ENCODE data around the gene CAMTA1.

CAMTA1 gene

DNA sequence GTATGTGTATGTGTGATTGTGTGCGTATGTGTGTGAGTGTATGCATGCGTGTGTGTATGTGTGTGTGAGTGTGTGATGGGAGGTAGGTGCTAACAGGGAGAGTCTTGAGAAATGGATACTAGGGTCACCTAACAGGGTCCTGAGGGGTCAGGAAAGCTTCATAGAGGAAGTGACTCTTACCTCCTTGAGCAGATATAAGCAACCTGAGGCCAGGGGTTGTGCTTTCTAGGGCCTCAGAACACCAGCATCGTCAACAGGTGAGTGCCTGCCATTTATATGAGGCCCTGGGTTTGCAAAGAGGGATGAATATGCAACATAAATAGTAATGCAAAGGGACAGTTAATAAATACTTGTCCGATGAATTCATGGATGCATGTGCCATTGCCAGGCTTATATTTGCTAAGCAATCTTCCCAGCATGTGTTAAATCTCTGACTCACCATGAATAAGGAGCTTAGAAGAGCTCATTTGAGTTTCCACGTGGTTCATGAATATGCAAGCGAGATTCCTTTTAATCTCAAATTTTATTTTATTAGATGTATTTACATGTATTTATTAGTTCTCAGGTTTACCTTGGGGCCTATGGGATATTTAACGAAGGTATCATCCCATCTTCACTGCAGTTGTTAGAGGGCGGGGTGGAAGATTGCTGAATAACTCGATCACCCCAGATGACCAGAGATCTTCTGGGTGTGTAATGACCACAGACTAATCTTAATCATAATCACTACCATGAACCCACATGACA, 438.3 kb downstream of the CAMTA1 start:
- DNase-seq: no peak

DNA sequence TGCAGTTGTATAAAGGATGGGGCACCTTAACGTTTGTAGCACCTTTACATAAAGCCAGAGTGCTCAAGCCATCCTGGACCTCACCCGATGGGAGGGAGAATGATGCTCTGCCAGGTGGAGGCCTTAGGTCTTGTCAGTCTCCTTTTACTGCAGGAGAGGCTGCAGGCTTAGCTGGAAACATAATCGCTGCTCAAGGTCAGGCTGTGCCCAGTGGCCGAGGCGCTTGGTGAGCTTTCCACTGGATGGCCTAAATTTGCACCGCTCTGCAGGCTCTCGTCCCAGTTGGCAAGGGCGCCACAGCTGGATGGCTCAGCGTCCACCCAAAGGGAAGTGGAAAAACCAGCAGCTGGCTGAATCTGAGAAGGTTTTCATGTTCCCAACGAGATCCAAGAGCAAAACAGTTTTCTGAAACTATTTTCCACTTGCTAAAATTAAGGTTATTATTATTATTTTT, 438.9 kb downstream of the CAMTA1 start:
- no peak for DNase-seq

DNA sequence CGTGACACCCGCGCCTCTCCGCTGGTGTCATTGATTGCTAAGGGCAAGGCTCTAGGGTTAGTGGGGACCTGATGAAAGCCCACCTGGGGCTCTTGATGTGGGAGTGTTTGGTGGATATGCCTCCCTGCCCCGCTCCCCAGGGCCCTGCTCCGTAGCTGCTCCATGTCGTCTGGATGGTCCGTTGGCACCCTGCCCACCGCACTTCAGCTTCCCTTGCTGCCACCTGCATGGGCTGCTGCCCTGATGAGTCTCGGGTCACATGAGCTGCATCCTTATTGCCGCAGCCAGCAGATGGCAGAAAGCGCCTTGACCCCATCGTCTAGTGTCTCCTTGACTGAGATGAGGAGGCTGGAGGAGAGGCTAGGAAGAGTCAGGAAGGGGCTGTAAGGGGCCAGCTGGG, 439.4 kb downstream of the CAMTA1 start:
- peak; percentile 1 for DNase-seq

DNA sequence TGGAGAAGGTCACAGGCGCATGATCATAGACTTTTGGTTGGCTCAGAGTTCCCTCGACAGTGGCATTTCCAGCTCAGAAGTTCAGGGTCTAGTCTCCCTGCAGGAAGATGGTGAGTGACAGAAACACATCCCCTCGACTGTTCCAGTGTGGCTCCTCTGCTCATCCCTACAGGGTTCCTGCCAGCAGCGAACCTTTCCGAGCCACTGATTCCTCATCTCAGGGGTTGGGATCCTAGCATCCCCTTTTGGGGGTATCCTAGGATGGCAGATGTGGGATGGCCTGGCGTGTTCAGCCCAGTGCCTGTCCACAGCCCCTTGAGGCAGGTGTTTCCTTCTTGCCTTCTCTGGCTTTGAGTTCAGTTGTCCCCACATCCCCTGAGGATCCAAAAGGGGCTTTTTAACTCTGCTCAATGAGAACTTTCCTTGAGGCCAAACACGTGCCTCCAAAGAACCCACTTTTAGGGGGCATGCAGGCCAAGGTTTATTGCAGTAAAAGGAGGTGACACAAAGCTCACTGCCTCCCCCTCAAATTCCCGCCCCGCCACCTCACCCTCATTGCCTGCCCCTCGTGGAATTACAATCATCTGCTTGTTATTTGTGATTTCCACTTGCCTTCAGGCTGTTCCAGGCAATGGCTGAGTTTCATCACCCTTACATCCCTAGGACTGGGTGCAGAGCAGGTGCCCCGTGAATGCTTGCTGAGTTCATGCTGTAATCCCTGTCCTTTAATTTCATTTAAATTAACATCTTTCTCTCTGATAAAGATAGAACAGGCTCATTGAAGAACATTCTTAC, 440.7 kb downstream of the CAMTA1 start:
- no peak for DNase-seq

DNA sequence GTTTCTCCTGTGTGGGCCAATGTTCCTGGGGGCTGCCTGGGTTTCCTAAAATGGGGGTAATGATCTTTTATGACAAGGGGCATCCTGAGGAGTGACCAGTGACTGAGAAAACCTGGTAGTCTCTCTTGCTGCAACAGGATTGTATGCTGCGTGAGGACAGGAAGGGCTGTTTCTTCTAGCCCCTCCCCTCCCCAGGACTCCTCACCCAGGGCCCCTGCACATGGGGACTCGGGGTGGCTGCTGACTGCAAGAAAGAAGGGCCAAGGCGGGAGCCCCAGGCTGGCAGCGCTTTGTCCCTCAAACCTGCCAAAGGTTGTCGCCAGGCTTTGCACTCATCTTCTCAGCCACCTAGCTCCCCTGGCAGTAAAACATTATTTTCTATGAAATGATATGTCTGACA, 442.4 kb downstream of the CAMTA1 start:
- no peak for DNase-seq

DNA sequence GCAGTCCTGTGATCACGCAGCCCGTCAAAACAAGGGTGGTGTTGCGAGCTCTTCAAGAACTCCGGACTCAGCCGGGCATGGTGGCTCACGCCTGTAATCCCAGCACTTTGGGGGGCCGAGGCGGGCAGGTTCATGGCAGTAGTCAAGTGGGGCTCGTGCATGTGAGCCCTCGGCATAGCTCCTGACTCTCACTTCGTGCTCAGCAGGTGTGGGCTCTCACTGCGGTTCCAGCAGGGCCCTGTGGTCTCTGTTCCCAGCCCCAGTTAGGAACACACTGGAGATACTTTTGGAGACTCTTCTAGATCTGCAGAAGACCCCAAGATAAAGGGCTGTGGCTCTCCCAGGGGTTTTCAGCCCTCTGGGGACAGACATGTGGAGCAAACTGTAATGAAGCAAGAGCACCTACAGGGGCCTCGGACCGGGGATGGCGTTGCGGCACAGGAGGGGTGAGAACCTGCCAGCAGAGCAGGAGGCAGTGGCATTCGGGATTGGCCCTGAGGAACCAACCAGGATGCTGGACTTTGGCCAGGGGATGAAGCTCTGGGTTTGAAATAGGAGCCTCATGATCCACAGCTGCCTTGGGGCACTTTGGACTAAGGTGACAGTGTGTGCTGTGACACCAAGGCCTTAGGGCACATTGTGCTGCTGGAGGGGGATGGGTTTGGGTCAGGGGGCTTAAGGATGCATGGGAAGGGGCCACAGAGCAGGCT, 443.2 kb downstream of the CAMTA1 start:
- no peak for DNase-seq

DNA sequence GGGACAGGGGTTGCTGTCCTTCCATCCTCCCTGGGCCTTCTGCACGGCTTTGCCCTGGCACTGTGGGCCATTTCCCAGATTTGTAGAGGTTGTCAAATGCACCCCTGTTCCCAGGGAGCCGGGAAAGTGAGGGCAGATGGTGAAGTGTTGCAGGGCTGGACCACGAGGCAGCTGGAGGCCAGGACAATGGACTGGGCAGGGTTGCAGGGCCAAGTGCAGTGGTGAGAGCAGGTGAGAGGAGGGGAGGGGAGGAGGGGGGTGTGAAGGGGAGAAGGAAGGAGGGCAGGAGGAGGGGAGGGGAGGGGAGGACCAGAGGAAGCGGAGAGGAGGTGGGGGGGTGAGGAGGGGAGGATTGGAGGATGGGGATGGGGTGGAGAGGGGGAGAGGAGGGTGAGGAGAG, 443.9 kb downstream of the CAMTA1 start:
- DNase-seq: no peak

DNA sequence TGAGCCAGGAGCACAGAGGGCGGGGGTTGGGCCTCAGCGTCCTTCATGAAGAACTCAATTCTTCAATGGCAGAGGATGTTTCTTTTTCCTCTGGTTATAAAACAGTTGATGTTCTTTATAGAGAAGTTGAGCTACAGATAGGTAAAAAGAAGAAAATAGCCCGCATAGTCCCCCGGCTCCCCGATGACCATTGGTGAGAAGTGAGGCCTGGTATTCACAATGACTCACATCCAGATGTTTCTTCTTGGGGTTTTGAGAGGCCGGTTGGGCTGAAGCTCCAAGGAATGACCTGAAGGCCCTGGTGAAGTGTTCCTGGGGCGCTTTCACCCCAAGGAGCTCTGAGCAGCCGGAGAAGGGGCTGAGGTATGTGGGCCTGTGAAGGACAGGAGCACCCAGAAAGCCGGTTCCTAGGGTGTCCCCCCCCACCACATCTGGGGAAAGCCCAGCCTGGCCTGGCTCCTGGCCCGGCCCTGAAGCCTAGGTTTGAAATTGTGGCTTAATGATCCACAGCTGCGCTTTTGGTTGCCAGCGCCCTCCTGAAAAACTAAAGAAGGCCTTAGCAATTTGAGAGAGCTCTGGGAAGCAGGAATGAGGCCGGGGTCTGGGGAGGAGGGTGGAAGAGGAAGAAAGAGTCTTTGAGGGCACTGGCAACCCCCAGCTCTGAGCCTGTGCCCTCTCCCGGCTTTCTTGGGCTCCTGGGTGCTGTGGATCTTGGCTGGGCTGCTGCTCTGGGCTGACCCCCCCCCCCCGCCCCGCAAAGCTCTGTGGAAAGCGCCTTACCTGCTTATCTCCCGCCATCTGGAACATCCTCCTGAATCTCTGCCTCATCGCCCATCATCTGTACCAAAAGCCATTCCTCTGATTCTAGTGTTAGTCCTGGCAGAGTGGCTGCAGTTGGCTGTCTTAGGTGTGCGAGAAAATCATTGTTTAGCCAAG, 444.7 kb downstream of the CAMTA1 start:
- DNase-seq: no peak

DNA sequence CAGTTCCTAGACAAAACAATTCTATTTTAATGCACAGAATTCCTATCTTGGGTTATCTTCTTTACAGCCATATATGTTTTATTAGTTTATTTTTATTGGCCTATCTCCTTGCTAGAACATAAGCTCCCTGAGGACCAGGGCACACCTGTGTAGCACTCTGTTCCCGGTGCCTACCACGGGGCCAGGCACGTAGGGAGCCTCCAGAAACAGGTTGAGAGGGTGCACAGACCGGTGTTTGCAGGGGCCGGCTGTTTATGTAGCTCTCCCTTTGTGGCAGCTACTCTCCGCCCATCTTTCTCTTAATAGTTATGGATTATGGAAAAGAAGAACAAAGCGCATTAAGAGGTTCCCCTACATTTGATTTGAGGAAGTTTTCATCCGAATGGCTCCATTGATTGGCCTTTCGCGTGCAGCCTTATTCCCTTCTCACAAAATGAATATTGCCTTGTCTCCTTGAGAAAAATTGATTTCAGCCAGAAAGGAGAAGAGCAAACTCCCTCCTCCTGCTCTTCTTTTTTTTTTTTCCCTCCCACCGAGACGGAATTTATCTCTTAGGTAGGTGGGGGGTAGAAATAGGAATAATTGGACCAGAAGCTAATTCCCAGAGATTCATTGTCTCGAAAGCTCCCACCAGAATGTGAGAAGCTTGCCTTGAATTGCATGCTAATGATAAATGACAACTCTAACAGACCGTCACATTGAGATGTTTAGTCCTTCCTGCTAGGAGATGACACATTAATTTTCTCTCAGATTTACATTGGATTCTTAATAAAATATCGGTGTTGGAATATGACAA, 447.4 kb downstream of the CAMTA1 start:
- no peak for DNase-seq

DNA sequence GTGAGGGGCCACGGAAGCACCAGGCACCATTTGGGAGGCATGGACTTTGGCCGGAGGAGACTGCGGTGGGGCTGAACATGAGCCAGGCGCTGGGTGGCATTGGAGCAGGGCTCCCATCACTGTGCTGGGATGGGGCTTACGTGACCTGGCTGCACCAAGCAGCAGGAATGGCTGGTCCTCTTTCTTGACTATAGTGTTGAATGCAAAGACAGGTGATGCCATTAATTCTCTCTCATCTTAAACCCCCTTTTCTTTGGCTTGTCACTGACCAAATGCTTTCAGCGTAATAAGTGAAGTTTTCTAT, 447.9 kb downstream of the CAMTA1 start:
- DNase-seq: no peak

DNA sequence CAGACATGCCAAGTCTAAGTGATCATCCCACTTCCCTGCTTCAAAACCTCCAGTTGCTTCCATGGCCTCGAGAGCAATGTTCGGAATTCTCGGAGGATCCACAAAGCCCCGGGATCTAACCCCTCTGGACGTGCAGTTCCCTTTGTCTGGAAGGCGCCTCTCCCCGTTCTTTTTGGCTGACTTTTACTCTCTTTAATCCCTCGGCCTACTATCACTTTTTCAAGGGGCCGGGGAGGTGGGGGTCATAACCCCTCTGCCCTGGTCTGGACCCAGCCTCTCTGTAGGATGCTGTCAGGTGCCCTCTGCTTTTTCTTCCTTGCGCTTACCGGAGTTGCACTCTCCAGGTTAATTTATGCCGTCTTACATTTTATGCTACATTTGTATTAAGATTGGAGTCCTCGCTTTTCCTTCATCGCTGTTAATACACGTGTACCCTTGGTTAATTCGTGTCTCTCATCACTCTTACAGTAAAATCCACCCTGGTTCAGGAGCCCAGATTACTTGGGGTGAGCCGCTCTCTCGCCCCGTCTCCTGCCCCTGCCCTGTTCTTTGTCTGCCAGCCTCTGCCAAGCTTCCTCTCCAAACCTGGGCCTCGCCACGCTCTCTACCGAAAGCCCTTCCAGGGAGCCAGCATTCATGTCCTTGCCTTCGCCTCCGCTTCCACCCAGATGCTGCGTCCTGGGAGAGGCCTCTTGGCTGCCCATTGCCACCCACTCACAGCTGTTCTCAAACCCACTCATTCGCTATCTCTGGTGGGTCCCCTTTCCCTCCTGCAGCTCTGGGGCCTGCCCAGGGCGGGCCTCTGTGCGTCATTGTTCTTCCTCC, 448.6 kb downstream of the CAMTA1 start:
- DNase-seq: no peak

DNA sequence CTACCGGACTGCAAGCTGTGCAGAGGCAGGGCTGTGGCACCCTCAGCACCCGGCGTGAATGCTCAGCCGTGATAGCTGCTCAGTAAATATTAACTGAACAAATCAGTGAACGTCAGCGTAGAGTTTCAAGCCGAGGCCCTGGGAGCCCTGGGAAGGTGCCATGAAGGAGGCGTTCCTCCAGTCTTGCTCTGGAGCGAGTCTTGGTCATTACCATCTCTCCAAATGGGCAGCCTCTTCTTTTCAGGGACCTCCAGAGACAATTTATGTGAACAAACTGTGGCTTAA, 449.2 kb downstream of the CAMTA1 start:
- no peak for DNase-seq

DNA sequence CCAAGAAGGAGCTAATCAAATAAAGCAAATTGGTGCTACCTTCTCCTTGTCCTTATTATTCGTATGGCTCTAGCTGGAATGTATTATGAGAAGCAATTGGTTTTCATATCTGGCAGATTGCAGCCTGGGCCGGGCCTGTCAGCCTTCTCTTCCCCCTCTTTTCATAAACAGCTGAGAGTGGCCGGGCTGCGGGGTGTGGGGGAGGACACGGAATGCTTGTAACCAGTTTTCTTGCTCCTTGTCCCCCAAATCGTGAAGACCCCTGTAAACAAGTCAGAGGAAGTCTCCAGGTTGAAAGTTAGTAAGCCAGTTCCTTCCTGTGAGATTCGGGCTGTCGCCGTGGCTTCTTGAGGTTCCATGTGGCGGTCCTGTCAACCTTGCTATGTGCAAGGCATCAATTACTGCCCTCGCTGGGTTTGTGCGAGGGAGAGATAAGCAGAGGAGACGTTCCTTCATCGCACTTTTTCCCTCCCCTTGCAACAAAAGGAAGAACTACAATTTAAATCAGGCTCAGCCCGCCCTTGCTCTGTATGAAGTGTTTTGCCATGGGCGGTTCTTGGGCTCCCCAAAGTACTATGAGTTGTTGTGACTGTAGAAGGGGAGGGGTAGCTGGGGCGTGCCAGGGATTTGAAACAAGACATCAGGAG, 450.7 kb downstream of the CAMTA1 start:
- no peak for DNase-seq

DNA sequence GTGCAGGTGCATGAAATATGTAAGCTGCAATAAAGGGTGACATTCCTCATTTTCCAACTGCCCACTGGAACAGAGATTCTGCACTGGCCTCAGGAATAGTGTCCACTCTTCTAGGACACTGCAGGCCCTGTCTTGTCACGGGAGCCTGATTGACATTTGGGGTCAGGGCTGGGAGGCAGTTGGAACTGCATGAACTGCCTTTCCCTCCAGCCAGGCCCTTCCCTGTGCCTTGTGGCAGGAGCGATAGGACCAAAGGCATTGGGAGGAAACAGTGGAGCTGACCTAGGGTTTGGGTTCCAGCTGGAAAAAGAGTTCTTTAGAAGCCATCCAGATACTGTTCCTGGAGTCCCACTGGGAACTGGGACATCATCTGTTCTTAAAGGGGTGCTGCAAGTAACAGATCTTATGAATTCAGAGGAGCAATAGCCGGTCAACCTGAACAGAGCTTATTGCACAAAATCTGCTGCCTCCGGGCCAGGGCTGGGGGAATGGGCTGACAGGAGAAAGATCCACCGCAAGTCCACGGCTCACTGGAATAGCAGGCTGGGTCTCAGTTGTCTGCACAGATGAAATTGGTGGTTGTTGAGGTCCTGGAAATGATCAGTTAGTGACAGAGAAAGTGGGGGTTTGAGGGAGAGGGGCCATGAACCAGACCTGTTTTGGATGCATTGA, 451.7 kb downstream of the CAMTA1 start:
- DNase-seq: no peak

DNA sequence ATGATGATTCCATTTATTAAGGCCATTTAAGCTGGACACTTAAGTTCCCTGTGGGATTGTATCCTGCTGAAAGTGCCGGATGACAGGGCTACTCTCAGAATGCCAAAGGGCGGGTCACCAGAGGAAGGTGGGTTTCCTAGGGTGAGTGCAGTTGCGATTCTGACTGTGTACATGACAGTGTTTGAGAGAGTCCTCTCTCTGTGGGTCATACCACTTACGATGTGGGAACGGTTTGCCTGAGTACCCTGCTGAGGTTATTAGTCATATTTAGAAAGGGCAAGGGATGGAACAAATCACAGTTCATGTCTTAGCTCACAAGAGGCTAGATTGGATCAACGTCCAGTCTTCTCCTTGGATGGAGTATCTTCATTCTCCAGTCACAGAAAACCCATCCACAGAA, 461.9 kb downstream of the CAMTA1 start:
- no peak for DNase-seq

DNA sequence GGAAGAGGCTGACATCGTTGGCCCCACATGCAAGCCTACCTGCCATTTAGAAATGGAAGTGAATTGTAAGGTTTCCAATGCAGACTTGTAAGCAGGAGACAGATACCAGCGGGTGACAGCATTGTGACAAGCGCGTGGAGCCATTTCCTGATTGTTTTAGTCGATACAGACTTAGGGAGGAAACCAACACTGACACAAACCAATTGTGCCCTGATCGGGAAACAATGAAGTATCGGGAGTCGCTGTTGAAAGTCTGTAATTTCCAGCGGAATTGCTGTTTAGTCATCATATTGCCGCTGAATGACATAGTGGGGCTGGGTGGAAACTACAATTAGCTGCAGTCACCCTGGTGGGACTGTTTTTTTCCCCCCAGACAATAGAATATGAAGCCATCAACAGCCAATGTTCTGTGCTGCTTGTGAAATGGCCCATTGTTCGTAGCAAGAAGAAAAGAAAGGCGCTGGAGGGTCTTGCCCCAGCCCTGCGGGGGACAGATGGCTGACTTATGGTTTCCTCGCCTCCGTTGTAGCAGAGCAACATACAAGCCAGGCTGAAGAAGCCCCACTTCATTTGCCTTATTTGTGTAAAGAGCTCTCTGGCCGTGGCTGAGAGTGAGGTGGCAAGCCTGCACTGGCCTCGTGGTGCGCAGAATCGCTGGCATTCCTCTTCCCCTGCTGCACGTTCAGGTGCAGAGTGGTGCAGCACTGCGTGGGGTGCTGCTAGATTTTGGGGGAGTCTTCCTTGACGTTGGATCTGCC, 462.7 kb downstream of the CAMTA1 start:
- no peak for DNase-seq

DNA sequence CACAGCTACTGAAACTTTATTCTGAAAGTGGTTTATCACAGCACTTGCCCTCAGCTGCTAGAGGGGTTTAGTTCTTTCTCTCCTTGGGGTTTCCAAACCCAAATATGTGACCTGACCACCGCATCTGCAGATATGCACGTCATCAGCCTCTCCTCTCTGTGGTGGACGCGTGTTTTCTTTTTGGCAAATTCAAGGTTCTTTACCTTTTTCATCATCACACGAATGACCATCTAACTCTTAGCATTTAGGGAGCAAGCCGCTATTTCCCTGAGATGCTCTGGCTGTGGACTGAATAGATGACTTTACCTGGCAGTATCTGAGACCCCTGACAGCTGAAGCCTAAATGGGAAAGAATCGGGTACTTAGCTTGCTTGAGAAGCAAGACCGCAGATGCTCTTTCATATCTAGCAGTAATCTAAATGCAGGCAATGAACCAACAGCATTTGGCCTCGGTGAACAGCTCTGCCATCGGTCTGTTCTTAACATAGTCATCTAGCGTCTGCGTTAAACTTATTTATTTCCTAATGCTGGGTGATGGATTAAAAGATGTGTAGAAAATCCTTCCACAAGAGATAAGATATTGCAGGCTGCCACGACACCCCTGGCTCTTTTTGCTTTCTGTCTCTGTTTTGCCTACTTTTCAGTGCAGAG, 463.4 kb downstream of the CAMTA1 start:
- DNase-seq: no peak

DNA sequence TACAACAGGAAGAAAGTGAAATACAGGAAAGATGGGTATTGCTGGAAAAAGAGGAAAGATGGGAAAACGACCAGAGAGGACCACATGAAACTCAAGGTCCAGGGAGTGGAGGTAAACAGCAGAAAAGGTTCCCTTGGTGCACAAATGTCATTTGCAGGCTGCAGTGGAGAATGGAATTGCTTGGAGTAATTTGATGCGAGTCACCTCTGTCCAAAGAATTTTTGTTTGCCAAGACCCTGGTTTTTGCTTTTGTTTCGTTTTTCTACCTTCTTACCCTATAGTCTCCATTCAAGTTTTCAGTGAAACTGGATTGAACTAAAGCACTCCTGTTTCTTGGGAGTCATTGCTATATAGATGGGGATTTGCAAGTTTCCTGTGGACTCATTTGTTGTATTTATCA, 464.3 kb downstream of the CAMTA1 start:
- DNase-seq: no peak

DNA sequence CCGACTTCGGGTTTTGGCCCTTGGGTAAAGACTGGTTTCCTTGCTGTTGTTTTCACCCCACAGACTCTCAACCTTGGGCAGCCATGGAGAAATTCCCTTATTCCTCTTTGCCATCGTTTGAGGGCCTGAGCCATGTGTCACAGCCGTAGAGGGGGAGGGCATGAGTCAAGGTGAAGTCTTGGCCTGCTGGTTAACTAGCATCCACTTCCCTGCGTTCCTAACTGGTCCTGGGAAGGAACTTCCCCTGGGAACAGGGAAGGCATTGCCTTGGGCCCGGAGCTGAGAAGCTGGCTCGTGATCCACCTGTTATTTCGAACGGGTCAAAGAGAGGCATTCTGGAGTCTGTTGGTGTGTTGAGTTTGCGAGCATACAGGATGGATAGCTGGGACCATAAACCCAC, 464.9 kb downstream of the CAMTA1 start:
- no peak for DNase-seq

All from NCI-H187 treated with DMSO at 0.1 percent for 48 hours (cell line).